K562 (cell line): ENCODE measurements around the gene EDDM13. TPM values are rescaled to one million over a fixed set of nuclear protein-coding genes. Genes with fewer than 3 reads are reported as not detected.
A peak's percentile ranks its signal among the peaks of the same experiment; 100 is the strongest.

Source experiments
- ARID3B ChIP-seq: fragments of 250-450 bp; sonication (Bioruptor Pico); IDR thresholded peaks from 2 replicates; pipeline ENCODE4 v1.4.0; 2020; ENCODE audit warnings: borderline replicate concordance
- ATF1 ChIP-seq, 2 experiments: fragments of 450-650 bp in 1 of 2; IDR thresholded peaks; 2 replicates each; pipeline ENCODE4 v1.6.1; 2016; ENCODE audit warnings: missing compliant biosample characterization in 1 of 2, missing genetic modification characterization in 1 of 2
- BRD4 ChIP-seq: fragments of 200-600 bp; sonication (generic); IDR thresholded peaks from 2 replicates; pipeline ENCODE4 v1.6.1; 2017; ENCODE audit warnings: inconsistent platforms
- DDX20 ChIP-seq: fragments of 450-650 bp; IDR thresholded peaks from 2 replicates; pipeline ENCODE4 v1.6.1; 2016; ENCODE audit warnings: missing genetic modification characterization, low read depth, mild to moderate bottlenecking, missing compliant biosample characterization, moderate library complexity
- HMBOX1 ChIP-seq: sonication (generic); IDR thresholded peaks from 2 replicates; pipeline ENCODE4 v1.6.1; 2016
- IRF2 ChIP-seq: sonication (generic); formaldehyde crosslinking; IDR thresholded peaks from 2 replicates; pipeline ENCODE4 v1.8.1; 2022; ENCODE audit warnings: mild to moderate bottlenecking, missing genetic modification reagents
- KAT2B ChIP-seq: IDR thresholded peaks from one replicate; pipeline ENCODE4 v1.6.1; 2012; ENCODE audit warnings: low read depth, mild to moderate bottlenecking, control low read depth, inconsistent platforms, low read length, moderate library complexity
- KLF6 ChIP-seq: fragments of 250-450 bp; sonication (Bioruptor Pico); IDR thresholded peaks from 2 replicates; pipeline ENCODE4 v1.4.0; 2020; ENCODE audit warnings: mild to moderate bottlenecking, moderate library complexity, borderline replicate concordance
- MAFF ChIP-seq: IDR thresholded peaks from 2 replicates; pipeline ENCODE4 v1.6.1; 2012; ENCODE audit warnings: low read length, improper control_type of control experiment
- MCM2 ChIP-seq: fragments of 450-650 bp; IDR thresholded peaks from 2 replicates; pipeline ENCODE4 v1.6.1; 2017; ENCODE audit warnings: low read depth, mild to moderate bottlenecking
- MYNN ChIP-seq, 2 experiments: sonication (generic); formaldehyde crosslinking in 1 of 2; IDR thresholded peaks; 2 replicates each; pipeline versions ENCODE4 v1.5.0 to v1.6.1; 2016 to 2020; ENCODE audit warnings: antibody characterized with exemption in 1 of 2, missing genetic modification reagents in 1 of 2
- RBM17 ChIP-seq: fragments of 200-400 bp; formaldehyde crosslinking; IDR thresholded peaks from 2 replicates; pipeline ENCODE4 v1.6.1; 2017; ENCODE audit warnings: low read depth, mild to moderate bottlenecking, low read length, borderline replicate concordance
- RBM34 ChIP-seq: fragments of 200-400 bp; formaldehyde crosslinking; IDR thresholded peaks from 2 replicates; pipeline ENCODE4 v1.6.1; 2018; ENCODE audit warnings: low read length, borderline replicate concordance; ENCODE audit not compliant: insufficient read depth
- RHOXF2B ChIP-seq: fragments of 250-450 bp; sonication (Bioruptor Pico); conservative IDR thresholded peaks from 2 replicates; pipeline ENCODE4 v1.5.1; 2021
- SMARCA5 ChIP-seq: fragments of 450-650 bp; IDR thresholded peaks from 2 replicates; pipeline ENCODE4 v1.6.1; 2016
- STAT5B ChIP-seq: fragments of 250-450 bp; sonication (Bioruptor Pico); IDR thresholded peaks from 2 replicates; pipeline ENCODE4 v1.8.0; 2021; ENCODE audit warnings: mild to moderate bottlenecking, inconsistent platforms
- ZBTB11 ChIP-seq, 3 experiments: fragments of 200-800 bp in 1 of 3; fragments of 250-450 bp in 1 of 3; fragments of 450-650 bp in 1 of 3; sonication (Bioruptor Pico) in 1 of 3; sonication (Bioruptor generic) in 1 of 3; formaldehyde crosslinking in 1 of 3; IDR thresholded peaks; 2 replicates each; pipeline versions ENCODE4 v1.6.1 to v1.8.0; 2016 to 2022; ENCODE audit warnings: mild to moderate bottlenecking in 2 of 3, missing genetic modification characterization in 2 of 3, missing compliant biosample characterization in 1 of 3, moderate library complexity in 1 of 3
- ZNF41 ChIP-seq: fragments of 250-450 bp; sonication (Bioruptor Pico); conservative IDR thresholded peaks from 2 replicates; pipeline ENCODE4 v1.4.0; 2020; ENCODE audit warnings: mild to moderate bottlenecking
- ZNF764 ChIP-seq: fragments of 250-450 bp; sonication (Bioruptor Pico); IDR thresholded peaks from 2 replicates; pipeline ENCODE4 v1.4.0; 2020; ENCODE audit warnings: low read depth, mild to moderate bottlenecking, moderate library complexity
- polyA plus RNA-seq, 8 experiments: library from polyadenylated mRNA; depleted of rRNA in 4 of 8; stranded (reverse) in 5 of 8; unstranded in 3 of 8; fragments of >200 nt; fragmentation: Nextera tagmentation in 2 of 8; fragmentation: Illumina TruSeq in 1 of 8; extraction: Ambion mirVana in 2 of 8; extraction: Trizol in 1 of 8; gene quantifications; 2 replicates each; pipeline versions ENCODE4 v1.2.1 to v1.2.3, GENCODE V29; 2011 to 2014; ENCODE audit warnings: inconsistent platforms in 1 of 8, missing spikeins in 1 of 8
- total RNA-seq, 7 experiments: library from RNA; depleted of rRNA in 6 of 7; stranded (reverse); fragments of >200 nt in 6 of 7; fragmentation: Illumina TruSeq in 2 of 7; extraction: Trizol in 2 of 7; gene quantifications; 2 replicates each; pipeline versions ENCODE4 v1.2.1 to v1.2.3, GENCODE V29; 2011 to 2021; ENCODE audit warnings: low replicate concordance in 1 of 7
- TF ChIP-seq, protein P1 (sequence below): sonication (generic); formaldehyde crosslinking; IDR thresholded peaks from 2 replicates; pipeline ENCODE4 v1.8.0; 2022; ENCODE audit warnings: missing genetic modification reagents, mild to moderate bottlenecking, borderline replicate concordance

Gene EDDM13
- total and polyA plus RNA-seq, 9 of the 15 experiments (the other 6 are each of a cell fraction or from before 2014, with no cell fraction given): 2.0 to 7.7 (median 4.1) TPM

GRCh38 chr19:56321254-56321988 is 48.9 kb downstream of the EDDM13 start (continued):
- TF ChIP-seq MCM2 (no peak), ZNF764 (no peak), DDX20 (no peak), HMBOX1 (no peak), KLF6 (CRISPR knock-in tag) (no peak), BRD4 (no peak), IRF2 (CRISPR knock-in tag) (no peak), RBM34 (no peak), RHOXF2B (no peak), SMARCA5 (no peak), RBM17 (no peak), ZNF41 (CRISPR knock-in tag) (no peak), MAFF (no peak), KAT2B (no peak), ARID3B (CRISPR knock-in tag) (no peak), ATF1 (CRISPR knock-in tag; IDR thresholded peaks at IDR 0.05) (no peak), ATF1 (tag; IDR thresholded peaks at IDR 0.05) (peak; percentile 20; the same call in 1 of the 2 replicates), ZBTB11 (CRISPR knock-in tag; IDR thresholded peaks at IDR 0.05) (0 out of 6 replicates have a peak, but pooled peaks of 1 of the 3 experiments have one; percentile 29), MYNN (IDR thresholded peaks at IDR 0.05) (peak; percentile 78), MYNN (CRISPR knock-in tag; IDR thresholded peaks at IDR 0.05) (no peak), STAT5B (CRISPR knock-in tag) (no peak)
- TF ChIP-seq, protein P1, sequence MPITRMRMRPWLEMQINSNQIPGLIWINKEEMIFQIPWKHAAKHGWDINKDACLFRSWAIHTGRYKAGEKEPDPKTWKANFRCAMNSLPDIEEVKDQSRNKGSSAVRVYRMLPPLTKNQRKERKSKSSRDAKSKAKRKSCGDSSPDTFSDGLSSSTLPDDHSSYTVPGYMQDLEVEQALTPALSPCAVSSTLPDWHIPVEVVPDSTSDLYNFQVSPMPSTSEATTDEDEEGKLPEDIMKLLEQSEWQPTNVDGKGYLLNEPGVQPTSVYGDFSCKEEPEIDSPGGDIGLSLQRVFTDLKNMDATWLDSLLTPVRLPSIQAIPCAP: no peak
